ENCODE results near the gene STOML1.

Gene STOML1

GRCh38 chr15:73934281-73934680 is 57.8 kb downstream of the STOML1 start:
- Mint-ChIP-seq H3K27me3 (peaks cover 26 to 35% of the 10 kb centered on the region in 2 donors), H3K9me3 (no peaks in the 10 kb centered on the region), H3K4me3 (no peak overlapping the region), H3K36me3 (no peaks in the 10 kb centered on the region), H3K4me1 (peaks cover 0 to 2% of the 10 kb centered on the region in 2 donors), H3K27ac (no peak overlapping the region)
- ATAC-seq (replicated peaks) (no peak), DNase-seq (no peak)

- no peak overlapping the region for H3K27ac Mint-ChIP-seq
- H3K27me3 Mint-ChIP-seq = peaks cover 41 to 48% of the 10 kb centered on the region in 2 donors
- no peak for DNase-seq
- H3K4me1 Mint-ChIP-seq = peaks cover 7 to 8% of the 10 kb centered on the region in 2 donors
- H3K36me3 Mint-ChIP-seq = no peaks in the 10 kb centered on the region
- H3K4me3 Mint-ChIP-seq = no peak overlapping the region
- ATAC-seq (replicated peaks) = no peak
- H3K9me3 Mint-ChIP-seq = no peaks in the 10 kb centered on the region
Observed at GRCh38 chr15:73932381-73933191, 59.5 kb downstream of the STOML1 start.

- H3K4me3 Mint-ChIP-seq = no peak overlapping the region
- H3K36me3 Mint-ChIP-seq = no peaks in the 10 kb centered on the region
- H3K9me3 Mint-ChIP-seq = no peaks in the 10 kb centered on the region
- no peak overlapping the region for H3K27ac Mint-ChIP-seq
- ATAC-seq (replicated peaks) (no peak), DNase-seq (no peak)
- H3K27me3 Mint-ChIP-seq = peaks cover 42 to 48% of the 10 kb centered on the region in 2 donors
- peaks cover 7 to 8% of the 10 kb centered on the region in 2 donors for H3K4me1 Mint-ChIP-seq
Observed at GRCh38 chr15:73931441-73931840, 60.7 kb downstream of the STOML1 start.

- peaks cover 7 to 10% of the 10 kb centered on the region in 2 donors for H3K4me1 Mint-ChIP-seq
- peaks cover 48 to 50% of the 10 kb centered on the region in 2 donors for H3K27me3 Mint-ChIP-seq
- H3K4me3 Mint-ChIP-seq = no peak overlapping the region
- no peak for DNase-seq
- no peak for ATAC-seq (replicated peaks)
- no peaks in the 10 kb centered on the region for H3K9me3 Mint-ChIP-seq
- no peak overlapping the region for H3K27ac Mint-ChIP-seq
- no peaks in the 10 kb centered on the region for H3K36me3 Mint-ChIP-seq
Observed at GRCh38 chr15:73930790-73931281, 61.3 kb downstream of the STOML1 start.

- Mint-ChIP-seq H3K36me3 (no peaks in the 10 kb centered on the region), H3K27me3 (peaks cover 51 to 53% of the 10 kb centered on the region in 2 donors), H3K27ac (no peak overlapping the region), H3K9me3 (no peaks in the 10 kb centered on the region), H3K4me1 (peaks cover 8 to 13% of the 10 kb centered on the region in 2 donors), H3K4me3 (no peak overlapping the region)
- DNase-seq (no peak), ATAC-seq (replicated peaks) (no peak)
Observed at GRCh38 chr15:73930371-73930770, 61.7 kb downstream of the STOML1 start.

GRCh38 chr15:73928971-73929627 is 63.0 kb downstream of the STOML1 start:
- Mint-ChIP-seq H3K4me3 (peak overlapping the region in 1 of 2 donors; percentile 50), H3K4me1 (peaks cover 14 to 23% of the 10 kb centered on the region in 2 donors), H3K27me3 (peaks cover 50 to 64% of the 10 kb centered on the region in 2 donors), H3K27ac (no peak overlapping the region), H3K36me3 (no peaks in the 10 kb centered on the region), H3K9me3 (no peaks in the 10 kb centered on the region)
- DNase-seq = no peak
- ATAC-seq (replicated peaks) = no peak

Measured in stimulated activated naive B cell treated with anti-CD40 and anti-IgM and Interleukin-4, amounts not matched to agents 10 μg/mL and 1 μg/mL and 100 μg/mL, for 72 hours (primary cell).